ENCODE results near the gene ZNG1A. TPM values are rescaled to one million over a fixed set of nuclear protein-coding genes. Genes with fewer than 3 reads are reported as not detected.
"Not testable (repeated sequence)": the region's sequence is repeated elsewhere in the genome, so short reads cannot be mapped to it uniquely, and the experiment has no call there.

Gene ZNG1A
- total RNA-seq, 2 experiments from 2014 or later = 33.3 to 39.5 TPM

- H3K4me1 Mint-ChIP-seq; POLR2A ChIA-PET; H3K9me3 Mint-ChIP-seq; CTCF ChIA-PET; H3K36me3 Mint-ChIP-seq (ENCODE audit: low read depth); H3K4me3 Mint-ChIP-seq; DNase-seq; H3K27ac Mint-ChIP-seq: not testable (repeated sequence)
- peaks cover 37% of the 10 kb centered on the region for H3K27me3 Mint-ChIP-seq
These were observed 72.9 kb downstream of the ZNG1A start for GRCh38 chr9:105991-106390.

GRCh38 chr9:100430-100829, 78.4 kb downstream of the ZNG1A start:
- CTCF ChIA-PET; POLR2A ChIA-PET; H3K27ac Mint-ChIP-seq; H3K4me3 Mint-ChIP-seq; H3K4me1 Mint-ChIP-seq; DNase-seq; H3K27me3 Mint-ChIP-seq; H3K9me3 Mint-ChIP-seq; H3K36me3 Mint-ChIP-seq (ENCODE audit: low read depth): not testable (repeated sequence)

GRCh38 chr9:99867-100266, 79.0 kb downstream of the ZNG1A start:
- H3K27ac Mint-ChIP-seq; H3K9me3 Mint-ChIP-seq; H3K36me3 Mint-ChIP-seq (ENCODE audit: low read depth); H3K4me1 Mint-ChIP-seq; H3K27me3 Mint-ChIP-seq; POLR2A ChIA-PET; DNase-seq; CTCF ChIA-PET; H3K4me3 Mint-ChIP-seq: not testable (repeated sequence)

- POLR2A ChIA-PET; H3K9me3 Mint-ChIP-seq; H3K4me3 Mint-ChIP-seq; DNase-seq; H3K27ac Mint-ChIP-seq; CTCF ChIA-PET; H3K36me3 Mint-ChIP-seq (ENCODE audit: low read depth); H3K27me3 Mint-ChIP-seq; H3K4me1 Mint-ChIP-seq: not testable (repeated sequence)
These were observed 80.1 kb downstream of the ZNG1A start for GRCh38 chr9:98775-99174.

GRCh38 chr9:94992-95391, 83.9 kb downstream of the ZNG1A start:
- H3K9me3 Mint-ChIP-seq; H3K4me1 Mint-ChIP-seq; DNase-seq; H3K27ac Mint-ChIP-seq; H3K36me3 Mint-ChIP-seq (ENCODE audit: low read depth); H3K4me3 Mint-ChIP-seq; H3K27me3 Mint-ChIP-seq; POLR2A ChIA-PET; CTCF ChIA-PET: not testable (repeated sequence)

GRCh38 chr9:94323-94722, 84.5 kb downstream of the ZNG1A start:
- H3K36me3 Mint-ChIP-seq (ENCODE audit: low read depth); H3K9me3 Mint-ChIP-seq; H3K27me3 Mint-ChIP-seq; H3K4me3 Mint-ChIP-seq; POLR2A ChIA-PET; DNase-seq; H3K4me1 Mint-ChIP-seq; H3K27ac Mint-ChIP-seq; CTCF ChIA-PET: not testable (repeated sequence)

- not testable (repeated sequence) for H3K27me3 Mint-ChIP-seq
These were observed 84.9 kb downstream of the ZNG1A start for GRCh38 chr9:93909-94308.

GRCh38 chr9:90851-91250, 88.0 kb downstream of the ZNG1A start:
- H3K27me3 Mint-ChIP-seq; H3K9me3 Mint-ChIP-seq; DNase-seq; CTCF ChIA-PET; H3K27ac Mint-ChIP-seq; POLR2A ChIA-PET; H3K36me3 Mint-ChIP-seq (ENCODE audit: low read depth); H3K4me3 Mint-ChIP-seq; H3K4me1 Mint-ChIP-seq: not testable (repeated sequence)

More at GRCh38 chr9:93909-94308, 84.9 kb downstream of the ZNG1A start:
- POLR2A ChIA-PET; H3K27ac Mint-ChIP-seq; H3K9me3 Mint-ChIP-seq; H3K4me1 Mint-ChIP-seq; CTCF ChIA-PET; H3K36me3 Mint-ChIP-seq (ENCODE audit: low read depth); DNase-seq; H3K4me3 Mint-ChIP-seq: not testable (repeated sequence)

- H3K4me3 Mint-ChIP-seq; DNase-seq; H3K36me3 Mint-ChIP-seq (ENCODE audit: low read depth); H3K27ac Mint-ChIP-seq; H3K4me1 Mint-ChIP-seq; H3K27me3 Mint-ChIP-seq; POLR2A ChIA-PET; H3K9me3 Mint-ChIP-seq; CTCF ChIA-PET: not testable (repeated sequence)
These were observed 90.3 kb downstream of the ZNG1A start for GRCh38 chr9:88396-89037.

- H3K27ac Mint-ChIP-seq; H3K27me3 Mint-ChIP-seq; CTCF ChIA-PET; H3K4me1 Mint-ChIP-seq; H3K9me3 Mint-ChIP-seq; H3K36me3 Mint-ChIP-seq (ENCODE audit: low read depth); DNase-seq; POLR2A ChIA-PET; H3K4me3 Mint-ChIP-seq: not testable (repeated sequence)
These were observed 91.0 kb downstream of the ZNG1A start for GRCh38 chr9:87860-88259.

GRCh38 chr9:87105-87504, 91.8 kb downstream of the ZNG1A start:
- POLR2A ChIA-PET; H3K27me3 Mint-ChIP-seq; DNase-seq; H3K36me3 Mint-ChIP-seq (ENCODE audit: low read depth); H3K4me3 Mint-ChIP-seq; CTCF ChIA-PET; H3K9me3 Mint-ChIP-seq; H3K27ac Mint-ChIP-seq; H3K4me1 Mint-ChIP-seq: not testable (repeated sequence)

- CTCF ChIA-PET; H3K36me3 Mint-ChIP-seq (ENCODE audit: low read depth); DNase-seq; H3K27me3 Mint-ChIP-seq; H3K4me3 Mint-ChIP-seq; H3K4me1 Mint-ChIP-seq; POLR2A ChIA-PET; H3K27ac Mint-ChIP-seq; H3K9me3 Mint-ChIP-seq: not testable (repeated sequence)
These were observed 92.2 kb downstream of the ZNG1A start for GRCh38 chr9:86697-87096.

GRCh38 chr9:82932-83689, 95.7 kb downstream of the ZNG1A start:
- DNase-seq; CTCF ChIA-PET; H3K27ac Mint-ChIP-seq; H3K4me3 Mint-ChIP-seq; POLR2A ChIA-PET; H3K36me3 Mint-ChIP-seq (ENCODE audit: low read depth); H3K9me3 Mint-ChIP-seq; H3K4me1 Mint-ChIP-seq: not testable (repeated sequence)
- peaks cover 12% of the 10 kb centered on the region for H3K27me3 Mint-ChIP-seq

- DNase-seq; H3K4me1 Mint-ChIP-seq; H3K4me3 Mint-ChIP-seq; H3K36me3 Mint-ChIP-seq (ENCODE audit: low read depth); CTCF ChIA-PET; POLR2A ChIA-PET; H3K27ac Mint-ChIP-seq; H3K9me3 Mint-ChIP-seq: not testable (repeated sequence)
- peaks cover 19% of the 10 kb centered on the region for H3K27me3 Mint-ChIP-seq
These were observed 100.5 kb downstream of the ZNG1A start for GRCh38 chr9:78333-78732.
